Effector CD4-positive, alpha-beta T cell (primary cell): Measurements from ENCODE around the gene OSBP2.
"Not testable (repeated sequence)": the region's sequence is repeated elsewhere in the genome, so short reads cannot be mapped to it uniquely, and the experiment has no call there.

Source experiments
- DNase-seq: peaks from one replicate; pipeline ENCODE4 v3.0.0-alpha.2; 2020

Gene OSBP2

DNA sequence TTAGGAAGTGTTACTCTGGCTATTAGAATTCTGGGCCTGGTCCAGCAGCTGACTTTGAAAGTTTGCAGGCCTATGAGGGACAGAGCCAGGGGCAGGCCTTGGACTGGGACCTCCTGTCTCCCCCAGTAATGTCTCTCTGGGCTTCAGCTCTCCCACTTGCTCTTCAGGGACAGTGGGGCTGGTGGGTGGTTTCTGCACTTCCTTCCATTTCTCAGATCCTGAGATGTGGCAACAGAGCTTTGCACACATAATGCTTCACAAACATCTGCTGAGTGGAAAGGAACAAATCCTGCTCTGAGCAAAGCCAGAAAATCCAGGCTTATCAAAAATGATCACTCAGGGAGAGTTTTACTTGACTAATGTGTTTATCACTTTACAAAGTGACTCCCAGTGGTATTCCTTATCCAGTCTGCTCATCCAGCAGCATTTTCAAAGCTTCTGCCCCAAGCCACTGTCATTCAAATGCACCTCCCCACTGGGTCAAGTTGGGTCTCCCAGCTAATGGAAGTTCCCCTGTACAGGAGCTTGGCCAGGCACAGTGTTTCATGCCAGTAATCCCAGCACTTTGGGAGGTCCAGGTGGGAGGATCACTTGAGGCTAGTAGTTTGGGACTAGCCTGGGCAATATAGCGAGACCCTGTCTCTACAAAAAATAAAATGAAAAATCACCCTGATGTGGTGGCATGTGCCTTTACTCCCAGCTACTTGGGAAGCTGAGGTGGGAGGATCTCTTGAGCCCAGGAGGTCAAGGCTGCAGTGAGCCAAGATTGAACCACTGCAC, 13.5 kb upstream of the OSBP2 start:
- no peak for DNase-seq

DNA sequence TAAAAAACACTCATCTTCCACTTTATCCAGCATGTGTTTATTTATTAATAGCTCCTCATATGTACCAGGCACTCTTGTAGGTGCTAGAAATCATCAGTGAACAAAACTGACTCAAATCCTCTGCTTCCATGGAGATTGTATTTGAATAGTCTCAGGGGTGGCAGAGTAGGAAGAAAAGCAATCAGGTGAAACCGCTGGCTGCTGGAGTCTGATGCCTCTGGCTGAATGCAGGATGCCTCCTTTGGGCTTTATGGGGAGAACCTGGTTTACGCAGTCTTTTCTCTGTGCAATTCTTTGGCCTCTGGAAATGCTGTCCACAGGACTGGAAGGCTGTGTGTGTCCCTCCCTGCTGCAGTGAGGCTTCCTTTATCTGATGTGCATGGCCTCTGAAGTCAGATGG, 12.8 kb upstream of the OSBP2 start:
- DNase-seq, result no peak

DNA sequence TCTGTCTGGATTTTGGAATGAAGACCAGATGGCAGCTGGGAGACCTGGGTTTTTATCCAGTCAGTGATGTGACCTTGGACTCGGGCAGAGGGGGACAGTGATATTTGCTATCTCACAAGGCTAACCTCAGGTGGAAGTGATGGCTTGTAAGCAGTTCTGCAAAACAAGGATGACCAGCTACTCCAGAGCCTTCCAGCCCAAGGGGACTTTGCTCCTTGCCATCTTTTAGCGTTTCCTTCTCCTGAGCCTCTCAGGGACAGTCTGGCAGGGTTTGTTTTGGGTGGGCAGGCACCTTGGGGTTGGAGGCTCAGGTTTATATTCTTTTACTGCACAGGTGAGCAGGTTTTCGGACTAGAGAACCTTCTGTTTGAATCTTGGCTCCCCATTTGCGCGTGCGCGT, 9.5 kb upstream of the OSBP2 start:
- no peak for DNase-seq

DNA sequence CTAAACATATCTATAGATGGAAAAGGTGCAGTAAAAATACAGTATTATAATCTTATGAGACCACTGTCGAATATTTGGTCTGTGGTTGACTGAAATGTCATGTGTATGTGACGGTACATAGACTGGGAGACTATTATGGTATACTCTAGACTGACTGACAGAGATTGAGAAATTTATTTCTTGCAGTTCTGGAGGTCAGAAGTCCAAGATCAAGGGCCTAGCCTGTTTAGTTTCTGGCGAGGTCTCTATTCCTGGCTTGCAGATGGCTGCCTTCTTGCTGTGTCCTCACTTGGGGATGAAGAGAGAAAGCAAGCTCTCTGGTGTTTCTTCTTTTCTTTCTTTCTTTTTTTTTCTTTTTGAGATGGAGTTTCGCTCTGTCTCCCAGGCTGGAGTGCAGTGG, 7.3 kb upstream of the OSBP2 start:
- no peak for DNase-seq

DNA sequence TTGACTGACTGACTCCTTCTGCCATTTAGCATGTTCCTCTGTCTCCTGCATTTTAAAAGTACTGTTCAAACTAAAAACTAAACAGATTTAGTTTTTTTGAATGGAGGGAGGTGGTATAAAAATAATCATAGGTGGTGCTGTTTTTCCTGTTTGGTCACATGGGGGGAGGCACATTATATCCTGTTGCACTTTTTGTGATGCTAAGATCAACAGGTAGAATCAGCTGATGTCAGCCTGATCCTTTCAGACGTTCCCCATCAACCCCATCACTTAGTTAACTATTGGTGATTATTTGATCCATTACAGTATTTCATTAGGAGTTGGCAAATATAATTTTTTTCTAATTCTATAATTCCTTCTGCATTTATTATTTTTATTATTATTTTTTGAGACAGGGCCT, 5.1 kb upstream of the OSBP2 start:
- no peak for DNase-seq

GRCh38 chr22:30691204-30691603, 3.5 kb upstream of the OSBP2 start:
- DNase-seq, result no peak

GRCh38 chr22:30694171-30694639, 469 bp upstream of the OSBP2 start:
- peak; percentile 19 for DNase-seq

DNA sequence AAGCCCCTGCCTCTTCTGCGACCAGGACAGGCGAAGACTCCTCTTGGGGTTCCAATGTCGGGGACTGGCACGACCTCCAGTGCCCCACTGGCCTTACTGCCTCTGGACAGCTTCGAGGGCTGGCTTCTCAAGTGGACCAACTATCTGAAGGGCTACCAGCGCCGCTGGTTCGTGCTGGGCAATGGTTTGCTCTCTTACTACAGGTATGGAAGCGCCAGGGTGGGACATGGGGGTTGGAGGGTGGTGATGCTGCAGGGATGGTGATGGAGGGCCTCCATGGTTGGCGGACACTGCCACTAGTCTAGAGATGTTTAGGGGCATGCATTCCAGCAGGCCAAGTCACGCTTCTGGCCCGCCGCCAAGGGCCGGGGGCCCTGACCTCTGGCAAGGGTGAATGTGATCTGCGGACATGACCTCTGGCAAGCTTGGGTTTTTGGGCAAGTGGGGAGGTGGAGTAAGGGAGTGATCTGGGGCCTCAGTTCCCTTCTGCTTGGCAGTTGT, 727 bp downstream of the OSBP2 start:
- DNase-seq, result no peak

DNA sequence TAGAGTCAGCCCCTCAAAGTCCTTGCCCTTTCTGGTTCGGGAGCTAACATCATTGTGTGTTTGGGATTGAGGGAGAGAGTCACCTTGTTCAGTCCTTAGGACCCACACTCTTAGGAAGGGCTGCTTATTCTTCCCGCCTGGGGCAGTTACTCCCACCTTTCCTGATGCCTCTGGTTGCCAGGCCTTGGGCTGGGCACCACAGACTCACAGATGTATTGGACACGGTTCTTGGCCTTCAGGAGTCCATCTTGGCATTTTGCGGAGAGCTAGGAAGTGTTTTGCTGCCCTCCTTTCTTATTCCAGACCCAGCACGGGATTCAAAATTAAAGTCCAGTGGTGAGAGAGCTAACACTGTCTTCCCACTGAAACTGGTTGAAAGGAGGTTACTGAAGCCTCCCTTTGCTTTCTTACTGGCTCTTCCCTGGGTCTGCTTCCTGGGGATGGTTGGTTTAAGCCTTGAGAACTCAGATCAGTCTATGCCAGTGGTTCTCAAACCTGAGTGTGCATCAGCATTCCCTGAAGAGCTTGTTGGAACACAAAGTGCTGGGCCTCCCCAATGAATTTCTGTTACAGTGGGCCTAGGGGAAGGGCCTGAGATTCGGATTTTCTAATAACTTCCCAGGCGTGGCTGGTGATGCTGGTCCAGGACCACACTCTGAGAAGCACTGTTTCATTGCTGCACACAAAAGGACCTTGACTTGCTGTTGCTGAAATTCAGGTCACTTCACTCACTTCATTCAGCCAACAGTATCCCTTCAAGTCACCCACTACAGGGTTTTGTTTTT, 1.4 kb downstream of the OSBP2 start:
- DNase-seq, result no peak

DNA sequence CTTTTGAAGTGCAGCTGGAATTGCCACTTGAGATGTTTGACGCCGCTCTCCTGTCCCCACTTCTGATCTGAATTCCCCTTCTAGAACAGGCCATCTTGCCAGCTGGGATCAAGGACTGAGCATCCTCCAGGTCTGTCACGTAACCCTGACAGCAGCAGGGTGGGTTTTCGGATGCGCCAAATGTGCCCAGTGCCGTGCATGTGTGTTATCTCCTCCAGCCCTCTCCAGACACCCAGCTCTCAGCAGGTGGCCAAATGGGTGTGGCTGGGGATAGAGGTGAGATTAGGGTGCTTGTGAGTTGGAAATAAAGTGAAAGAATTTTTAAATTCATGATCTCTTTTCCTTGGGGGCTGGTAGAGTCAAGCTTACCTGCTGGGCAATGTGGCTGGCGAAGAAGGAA, 3.3 kb downstream of the OSBP2 start:
- DNase-seq, result no peak

- DNase-seq, result no peak
Observed at GRCh38 chr22:30701872-30702271, 7.2 kb downstream of the OSBP2 start.

DNA sequence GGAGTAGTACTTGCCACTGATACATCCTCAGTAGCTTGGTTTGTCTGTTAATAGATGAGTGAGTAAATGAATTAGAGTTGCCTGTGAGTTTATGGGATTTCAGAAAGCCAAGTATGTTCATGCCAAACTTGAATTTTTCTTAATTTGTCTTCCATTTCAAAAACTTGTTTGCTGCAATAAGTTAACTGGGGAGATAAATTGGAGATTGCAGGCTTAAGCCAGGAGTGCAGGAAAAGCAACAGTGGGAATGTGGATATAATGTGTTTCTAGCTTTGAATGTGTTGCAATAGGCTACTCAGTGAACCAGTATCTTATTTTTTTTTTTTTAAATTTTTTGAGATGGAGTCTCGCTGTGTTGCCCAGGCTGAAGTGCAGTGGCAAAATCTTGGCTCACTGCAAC, 8.2 kb downstream of the OSBP2 start:
- no peak for DNase-seq

DNA sequence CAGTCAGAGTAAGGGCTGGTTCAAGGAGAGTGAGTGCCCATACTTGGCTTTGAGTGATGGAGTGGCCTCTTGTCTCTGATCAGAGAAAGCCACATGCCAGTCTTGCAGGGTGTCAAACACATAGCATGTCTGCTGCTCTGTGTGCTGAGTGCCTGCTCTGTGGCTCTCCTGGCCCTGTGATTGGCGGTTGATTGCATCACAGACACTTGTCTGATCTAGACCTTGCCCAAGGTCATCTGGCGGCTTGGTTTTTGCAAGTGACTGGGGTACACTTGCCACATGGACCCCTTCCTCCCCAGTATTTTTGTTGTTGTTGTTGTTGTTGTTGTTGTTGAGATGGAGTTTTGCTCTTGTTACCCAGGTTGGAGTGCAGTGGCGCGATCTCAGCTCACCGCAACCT, 10.3 kb downstream of the OSBP2 start:
- DNase-seq, result no peak

DNA sequence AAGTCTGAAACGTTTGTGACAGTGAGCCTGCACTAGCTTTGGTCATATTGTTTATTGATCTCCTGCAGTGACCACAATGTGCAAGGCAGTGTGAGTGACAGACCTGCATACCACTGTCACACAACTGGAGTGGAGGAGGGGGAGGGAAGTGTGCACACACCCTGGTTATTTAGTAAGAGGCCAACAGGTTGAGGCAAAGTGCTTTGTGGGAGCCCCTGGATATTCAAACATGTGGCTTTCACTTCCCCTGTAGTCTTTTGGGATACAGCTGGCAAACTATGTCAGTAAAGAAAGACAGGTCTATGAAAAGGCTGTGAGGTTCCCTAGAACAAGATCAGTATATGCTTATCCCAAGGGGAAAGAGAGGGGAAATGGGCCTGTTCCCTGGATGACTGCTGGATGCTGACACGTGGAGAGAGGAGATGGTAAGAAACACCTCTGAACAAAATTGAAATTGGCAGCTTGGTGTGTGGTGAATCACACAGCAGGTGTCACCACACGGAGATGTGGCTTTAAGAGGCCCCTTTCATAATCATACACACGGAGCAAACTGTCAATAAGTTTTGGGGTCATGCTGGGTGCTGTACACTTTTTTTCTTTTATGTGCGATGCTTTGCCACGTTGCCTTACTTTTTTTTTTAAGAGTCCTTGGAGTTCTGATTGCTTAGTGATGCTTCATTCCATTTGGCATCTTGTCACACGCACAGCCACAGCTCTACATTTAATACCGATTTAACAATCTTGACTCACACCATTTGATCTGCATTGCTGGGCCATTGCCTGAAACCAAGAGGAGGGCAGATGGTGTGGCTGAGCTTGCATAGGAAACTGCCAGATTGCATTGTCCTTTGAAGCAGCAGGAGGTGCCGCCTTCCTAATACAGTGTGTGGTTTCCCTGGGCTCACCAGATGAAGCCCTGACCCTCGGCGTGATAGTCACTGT, 11.3 kb downstream of the OSBP2 start:
- DNase-seq, result no peak

- DNase-seq, result not testable (repeated sequence)
Observed at GRCh38 chr22:30709980-30710379, 15.3 kb downstream of the OSBP2 start.

GRCh38 chr22:30712094-30712493, 17.4 kb downstream of the OSBP2 start:
- no peak for DNase-seq

GRCh38 chr22:30714062-30714461, 19.4 kb downstream of the OSBP2 start:
- no peak for DNase-seq

GRCh38 chr22:30717331-30717921, 22.8 kb downstream of the OSBP2 start:
- no peak for DNase-seq

DNA sequence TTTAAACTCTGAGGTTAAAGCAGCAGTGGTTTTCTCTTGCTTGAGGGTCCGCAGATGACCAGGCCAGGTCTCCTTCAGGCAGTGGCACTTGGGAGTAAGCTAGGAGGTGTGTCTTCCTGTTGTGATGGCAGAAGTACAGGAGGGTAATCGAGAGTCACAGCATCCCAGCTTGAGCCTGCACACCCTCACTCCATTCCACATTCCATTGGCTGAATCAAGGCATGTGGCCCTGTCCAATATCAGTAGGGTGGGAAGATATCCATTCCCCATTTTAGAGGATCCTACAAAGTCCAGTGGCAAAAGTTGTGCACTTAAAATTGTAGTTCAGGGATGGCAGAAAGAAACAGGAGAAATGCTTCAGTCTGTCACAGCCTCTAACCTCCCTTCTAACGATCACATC, 23.3 kb downstream of the OSBP2 start:
- no peak for DNase-seq

DNA sequence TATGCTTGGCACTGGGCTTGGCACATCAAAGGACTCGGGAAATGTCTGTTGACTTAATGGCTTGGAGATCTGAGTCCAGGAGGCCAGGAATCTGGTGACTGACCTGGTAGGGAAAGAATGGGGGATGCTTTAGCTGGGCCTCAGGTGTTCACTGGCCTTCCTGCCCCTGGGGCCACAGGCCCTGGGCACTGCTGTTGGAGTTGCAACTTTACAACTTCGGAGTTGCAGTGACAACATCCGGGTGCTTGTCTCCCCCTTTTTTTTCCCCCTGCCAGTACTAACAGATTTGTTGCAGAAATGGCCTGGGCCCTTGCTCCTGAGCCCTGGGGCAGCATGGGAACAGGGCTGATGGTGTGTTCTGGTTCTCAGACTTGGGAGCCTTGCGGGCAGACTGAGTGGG, 23.8 kb downstream of the OSBP2 start:
- DNase-seq, result no peak

- no peak for DNase-seq
Observed at GRCh38 chr22:30718938-30719337, 24.3 kb downstream of the OSBP2 start.

GRCh38 chr22:30720263-30720837, 25.7 kb downstream of the OSBP2 start:
- DNase-seq, result no peak
